ENCODE results near the gene CHCHD3. TPM values are rescaled to one million over a fixed set of nuclear protein-coding genes. Genes with fewer than 3 reads are reported as not detected.

The CHCHD3 gene
- polyA plus RNA-seq, 1 donor = 56.8 TPM

GRCh38 chr7:132876576-132876975 is 205.3 kb downstream of the CHCHD3 start:
- WGBS (ENCODE audit: insufficient coverage, low lambda C conversion rate) = no CpG with 5 or more reads among the region's 1 CpG
- H3K4me3 ChIP-seq (ENCODE audit: low read length) = no peak overlapping the region
- H3K27me3 ChIP-seq (ENCODE audit: control insufficient read depth, insufficient read depth, low read length) = no peaks in the 10 kb centered on the region
- no peak overlapping the region for H3K27ac ChIP-seq (ENCODE audit: low read length)
- DNase-seq = no peak
- H3K9me3 ChIP-seq (ENCODE audit: control insufficient read depth, low read depth, low read length) = no peaks in the 10 kb centered on the region
- H3K4me1 ChIP-seq (ENCODE audit: control insufficient read depth, insufficient read depth, low read length) = peaks cover 14% of the 10 kb centered on the region
- H3K36me3 ChIP-seq (ENCODE audit: control insufficient read depth, insufficient read depth, low read length) = no peaks in the 10 kb centered on the region

- Histone ChIP-seq H3K4me3 (ENCODE audit: low read length) (no peak overlapping the region), H3K4me1 (ENCODE audit: control insufficient read depth, insufficient read depth, low read length) (no peaks in the 10 kb centered on the region), H3K36me3 (ENCODE audit: control insufficient read depth, insufficient read depth, low read length) (no peaks in the 10 kb centered on the region), H3K9me3 (ENCODE audit: control insufficient read depth, low read depth, low read length) (no peaks in the 10 kb centered on the region), H3K27ac (ENCODE audit: low read length) (no peak overlapping the region), H3K27me3 (ENCODE audit: control insufficient read depth, insufficient read depth, low read length) (no peaks in the 10 kb centered on the region)
- DNase-seq = no peak
- WGBS (ENCODE audit: insufficient coverage, low lambda C conversion rate) = 96% methylated on average over 3 of the region's 5 CpGs
These were observed 209.9 kb downstream of the CHCHD3 start for GRCh38 chr7:132872034-132872433.

- no peak overlapping the region for H3K27ac ChIP-seq (ENCODE audit: low read length)
- H3K36me3 ChIP-seq (ENCODE audit: control insufficient read depth, insufficient read depth, low read length) = no peaks in the 10 kb centered on the region
- WGBS (ENCODE audit: insufficient coverage, low lambda C conversion rate) = 100% methylated on average over 3 of the region's 6 CpGs
- no peaks in the 10 kb centered on the region for H3K4me1 ChIP-seq (ENCODE audit: control insufficient read depth, insufficient read depth, low read length)
- no peak overlapping the region for H3K4me3 ChIP-seq (ENCODE audit: low read length)
- H3K27me3 ChIP-seq (ENCODE audit: control insufficient read depth, insufficient read depth, low read length) = no peaks in the 10 kb centered on the region
- H3K9me3 ChIP-seq (ENCODE audit: control insufficient read depth, low read depth, low read length) = no peaks in the 10 kb centered on the region
- DNase-seq = no peak
These were observed 210.5 kb downstream of the CHCHD3 start for GRCh38 chr7:132871419-132871818.

GRCh38 chr7:132869166-132869861 is 212.6 kb downstream of the CHCHD3 start:
- Histone ChIP-seq H3K4me1 (ENCODE audit: control insufficient read depth, insufficient read depth, low read length) (no peaks in the 10 kb centered on the region), H3K36me3 (ENCODE audit: control insufficient read depth, insufficient read depth, low read length) (no peaks in the 10 kb centered on the region), H3K9me3 (ENCODE audit: control insufficient read depth, low read depth, low read length) (no peaks in the 10 kb centered on the region), H3K4me3 (ENCODE audit: low read length) (no peak overlapping the region), H3K27me3 (ENCODE audit: control insufficient read depth, insufficient read depth, low read length) (no peaks in the 10 kb centered on the region), H3K27ac (ENCODE audit: low read length) (no peak overlapping the region)
- no CpG with 5 or more reads among the region's 5 CpGs for WGBS (ENCODE audit: insufficient coverage, low lambda C conversion rate)
- DNase-seq = no peak

- Histone ChIP-seq H3K36me3 (ENCODE audit: control insufficient read depth, insufficient read depth, low read length) (peaks cover 2% of the 10 kb centered on the region), H3K27ac (ENCODE audit: low read length) (no peak overlapping the region), H3K27me3 (ENCODE audit: control insufficient read depth, insufficient read depth, low read length) (no peaks in the 10 kb centered on the region), H3K9me3 (ENCODE audit: control insufficient read depth, low read depth, low read length) (no peaks in the 10 kb centered on the region), H3K4me1 (ENCODE audit: control insufficient read depth, insufficient read depth, low read length) (no peaks in the 10 kb centered on the region), H3K4me3 (ENCODE audit: low read length) (no peak overlapping the region)
- DNase-seq = no peak
- no CpG with 5 or more reads among the region's 1 CpG for whole genome bisulfite sequencing (ENCODE audit: insufficient coverage, low lambda C conversion rate)
These were observed 215.3 kb downstream of the CHCHD3 start for GRCh38 chr7:132866551-132866950.

GRCh38 chr7:132866144-132866531 is 215.8 kb downstream of the CHCHD3 start:
- H3K36me3 ChIP-seq (ENCODE audit: control insufficient read depth, insufficient read depth, low read length) = peaks cover 2% of the 10 kb centered on the region
- no CpG with 5 or more reads among the region's 2 CpGs for WGBS (ENCODE audit: insufficient coverage, low lambda C conversion rate)
- no peaks in the 10 kb centered on the region for H3K9me3 ChIP-seq (ENCODE audit: control insufficient read depth, low read depth, low read length)
- DNase-seq = no peak
- H3K27ac ChIP-seq (ENCODE audit: low read length) = no peak overlapping the region
- H3K4me1 ChIP-seq (ENCODE audit: control insufficient read depth, insufficient read depth, low read length) = no peaks in the 10 kb centered on the region
- H3K27me3 ChIP-seq (ENCODE audit: control insufficient read depth, insufficient read depth, low read length) = no peaks in the 10 kb centered on the region
- no peak overlapping the region for H3K4me3 ChIP-seq (ENCODE audit: low read length)

GRCh38 chr7:132865366-132866143 is 216.3 kb downstream of the CHCHD3 start:
- WGBS (ENCODE audit: insufficient coverage, low lambda C conversion rate) = 92% methylated on average over 3 of the region's 11 CpGs
- no peak overlapping the region for H3K4me3 ChIP-seq (ENCODE audit: low read length)
- no peak for DNase-seq
- H3K4me1 ChIP-seq (ENCODE audit: control insufficient read depth, insufficient read depth, low read length) = no peaks in the 10 kb centered on the region
- H3K36me3 ChIP-seq (ENCODE audit: control insufficient read depth, insufficient read depth, low read length) = peaks cover 2% of the 10 kb centered on the region
- H3K27me3 ChIP-seq (ENCODE audit: control insufficient read depth, insufficient read depth, low read length) = no peaks in the 10 kb centered on the region
- no peak overlapping the region for H3K27ac ChIP-seq (ENCODE audit: low read length)
- no peaks in the 10 kb centered on the region for H3K9me3 ChIP-seq (ENCODE audit: control insufficient read depth, low read depth, low read length)

GRCh38 chr7:132861940-132862554 is 219.8 kb downstream of the CHCHD3 start:
- H3K4me3 ChIP-seq (ENCODE audit: low read length) = no peak overlapping the region
- H3K36me3 ChIP-seq (ENCODE audit: control insufficient read depth, insufficient read depth, low read length) = peaks cover 2% of the 10 kb centered on the region
- H3K9me3 ChIP-seq (ENCODE audit: control insufficient read depth, low read depth, low read length) = no peaks in the 10 kb centered on the region
- H3K27ac ChIP-seq (ENCODE audit: low read length) = no peak overlapping the region
- WGBS (ENCODE audit: insufficient coverage, low lambda C conversion rate) = 88% methylated on average over 3 of the region's 4 CpGs
- no peaks in the 10 kb centered on the region for H3K4me1 ChIP-seq (ENCODE audit: control insufficient read depth, insufficient read depth, low read length)
- H3K27me3 ChIP-seq (ENCODE audit: control insufficient read depth, insufficient read depth, low read length) = no peaks in the 10 kb centered on the region
- DNase-seq = no peak

GRCh38 chr7:132861424-132861823 is 220.5 kb downstream of the CHCHD3 start:
- no peak overlapping the region for H3K27ac ChIP-seq (ENCODE audit: low read length)
- no peaks in the 10 kb centered on the region for H3K27me3 ChIP-seq (ENCODE audit: control insufficient read depth, insufficient read depth, low read length)
- H3K4me1 ChIP-seq (ENCODE audit: control insufficient read depth, insufficient read depth, low read length) = no peaks in the 10 kb centered on the region
- peaks cover 2% of the 10 kb centered on the region for H3K36me3 ChIP-seq (ENCODE audit: control insufficient read depth, insufficient read depth, low read length)
- H3K4me3 ChIP-seq (ENCODE audit: low read length) = no peak overlapping the region
- no peak for DNase-seq
- no CpG with 5 or more reads among the region's 3 CpGs for WGBS (ENCODE audit: insufficient coverage, low lambda C conversion rate)
- H3K9me3 ChIP-seq (ENCODE audit: control insufficient read depth, low read depth, low read length) = no peaks in the 10 kb centered on the region

GRCh38 chr7:132859199-132859598 is 222.7 kb downstream of the CHCHD3 start:
- no peaks in the 10 kb centered on the region for H3K4me1 ChIP-seq (ENCODE audit: control insufficient read depth, insufficient read depth, low read length)
- no CpG with 5 or more reads among the region's 1 CpG for WGBS (ENCODE audit: insufficient coverage, low lambda C conversion rate)
- H3K4me3 ChIP-seq (ENCODE audit: low read length) = no peak overlapping the region
- no peak for DNase-seq
- peaks cover 2% of the 10 kb centered on the region for H3K36me3 ChIP-seq (ENCODE audit: control insufficient read depth, insufficient read depth, low read length)
- no peaks in the 10 kb centered on the region for H3K9me3 ChIP-seq (ENCODE audit: control insufficient read depth, low read depth, low read length)
- H3K27me3 ChIP-seq (ENCODE audit: control insufficient read depth, insufficient read depth, low read length) = no peaks in the 10 kb centered on the region
- no peak overlapping the region for H3K27ac ChIP-seq (ENCODE audit: low read length)
